ENCODE data around the gene SLC6A20.

- TF ChIP-seq, protein P1, sequence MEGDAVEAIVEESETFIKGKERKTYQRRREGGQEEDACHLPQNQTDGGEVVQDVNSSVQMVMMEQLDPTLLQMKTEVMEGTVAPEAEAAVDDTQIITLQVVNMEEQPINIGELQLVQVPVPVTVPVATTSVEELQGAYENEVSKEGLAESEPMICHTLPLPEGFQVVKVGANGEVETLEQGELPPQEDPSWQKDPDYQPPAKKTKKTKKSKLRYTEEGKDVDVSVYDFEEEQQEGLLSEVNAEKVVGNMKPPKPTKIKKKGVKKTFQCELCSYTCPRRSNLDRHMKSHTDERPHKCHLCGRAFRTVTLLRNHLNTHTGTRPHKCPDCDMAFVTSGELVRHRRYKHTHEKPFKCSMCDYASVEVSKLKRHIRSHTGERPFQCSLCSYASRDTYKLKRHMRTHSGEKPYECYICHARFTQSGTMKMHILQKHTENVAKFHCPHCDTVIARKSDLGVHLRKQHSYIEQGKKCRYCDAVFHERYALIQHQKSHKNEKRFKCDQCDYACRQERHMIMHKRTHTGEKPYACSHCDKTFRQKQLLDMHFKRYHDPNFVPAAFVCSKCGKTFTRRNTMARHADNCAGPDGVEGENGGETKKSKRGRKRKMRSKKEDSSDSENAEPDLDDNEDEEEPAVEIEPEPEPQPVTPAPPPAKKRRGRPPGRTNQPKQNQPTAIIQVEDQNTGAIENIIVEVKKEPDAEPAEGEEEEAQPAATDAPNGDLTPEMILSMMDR (conservative IDR thresholded peaks at IDR 0.05): no peak
- TF ChIP-seq ZFX (IDR thresholded peaks at IDR 0.05): no peak
These were observed 23.2 kb upstream of the SLC6A20 start for GRCh38 chr3:45819543-45819942.
